ENCODE measurements around the gene TFB2M. TPM values are rescaled to one million over a fixed set of nuclear protein-coding genes. Genes with fewer than 3 reads are reported as not detected.

Gene TFB2M
- total and polyA plus RNA-seq, 2 donors (not counting 1 experiment from before 2014, with no cell fraction given): 8.8 to 11.6 TPM

DNA sequence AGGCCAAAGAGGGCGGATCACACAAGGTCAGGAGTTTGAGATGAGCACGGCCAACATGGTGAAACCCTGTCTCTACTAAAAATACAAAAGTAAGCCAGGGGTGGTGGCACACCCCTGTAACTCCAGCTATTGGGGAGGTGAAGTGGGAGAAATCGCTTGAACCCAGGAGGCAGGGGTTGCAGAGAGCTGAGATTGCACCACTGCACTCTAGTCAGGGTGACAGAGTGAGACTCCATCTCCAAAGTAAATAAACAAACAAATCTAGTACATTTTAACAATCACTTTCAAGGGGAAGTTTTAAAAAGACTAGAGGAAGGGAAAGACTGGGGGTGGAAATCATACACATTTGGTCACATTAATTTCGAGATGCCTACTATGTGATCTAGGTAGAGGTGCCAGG lies 6.8 kb downstream of the TFB2M start:
- H4K20me1 ChIP-seq (ENCODE audit: control insufficient read depth, insufficient read depth, low read length, poor library complexity, severe bottlenecking): peaks cover 21% of the 10 kb centered on the region
- TF ChIP-seq, protein P1, sequence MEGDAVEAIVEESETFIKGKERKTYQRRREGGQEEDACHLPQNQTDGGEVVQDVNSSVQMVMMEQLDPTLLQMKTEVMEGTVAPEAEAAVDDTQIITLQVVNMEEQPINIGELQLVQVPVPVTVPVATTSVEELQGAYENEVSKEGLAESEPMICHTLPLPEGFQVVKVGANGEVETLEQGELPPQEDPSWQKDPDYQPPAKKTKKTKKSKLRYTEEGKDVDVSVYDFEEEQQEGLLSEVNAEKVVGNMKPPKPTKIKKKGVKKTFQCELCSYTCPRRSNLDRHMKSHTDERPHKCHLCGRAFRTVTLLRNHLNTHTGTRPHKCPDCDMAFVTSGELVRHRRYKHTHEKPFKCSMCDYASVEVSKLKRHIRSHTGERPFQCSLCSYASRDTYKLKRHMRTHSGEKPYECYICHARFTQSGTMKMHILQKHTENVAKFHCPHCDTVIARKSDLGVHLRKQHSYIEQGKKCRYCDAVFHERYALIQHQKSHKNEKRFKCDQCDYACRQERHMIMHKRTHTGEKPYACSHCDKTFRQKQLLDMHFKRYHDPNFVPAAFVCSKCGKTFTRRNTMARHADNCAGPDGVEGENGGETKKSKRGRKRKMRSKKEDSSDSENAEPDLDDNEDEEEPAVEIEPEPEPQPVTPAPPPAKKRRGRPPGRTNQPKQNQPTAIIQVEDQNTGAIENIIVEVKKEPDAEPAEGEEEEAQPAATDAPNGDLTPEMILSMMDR (IDR thresholded peaks at IDR 0.05): no peak
- no peak for TF ChIP-seq EZH2 (IDR thresholded peaks at IDR 0.05; ENCODE audit: borderline replicate concordance, insufficient read depth, low read depth, low read length, poor library complexity, severe bottlenecking)
- H3K27ac ChIP-seq (ENCODE audit: low read length in 2 of 2): no peak overlapping the region
- ChIA-PET CTCF (no interaction called here), POLR2A (no interaction called here)
- H3K9me3 ChIP-seq (ENCODE audit: control extremely low read depth in 1 of 3, control insufficient read depth in 2 of 3, insufficient read depth in 1 of 3, low read length in 2 of 3): no peaks in the 10 kb centered on the region
- no peak overlapping the region for H2AFZ ChIP-seq (ENCODE audit: insufficient read depth, low read depth, low read length, poor library complexity, severe bottlenecking)
- peaks cover 73% of the 10 kb centered on the region for H3K79me2 ChIP-seq (ENCODE audit: control insufficient read depth, insufficient read depth, low read length)
- H3K4me3 ChIP-seq (ENCODE audit: control extremely low read depth in 1 of 5, extremely low read depth in 1 of 5, insufficient read depth in 1 of 5, low read depth in 2 of 5, low read length in 4 of 5): no peak overlapping the region
- no peak overlapping the region for H3K9ac ChIP-seq (ENCODE audit: low read length)
- no peak overlapping the region for H3K27ac Mint-ChIP-seq
- H3K4me1 ChIP-seq (ENCODE audit: control insufficient read depth in 2 of 2, insufficient read depth in 2 of 2, low read length in 2 of 2): peaks cover 2% of the 10 kb centered on the region in 2 donors
- DNase-seq (no peak), ATAC-seq (ENCODE audit: low read depth) (no peak)
- WGBS (ENCODE audit: insufficient coverage): 100% methylated on average over 2 of the region's 4 CpGs
- no peak overlapping the region for H3K4me3 Mint-ChIP-seq
- intact Hi-C loops (cut with micrococcal nuclease): no loop called here
- no peak overlapping the region for H3K4me2 ChIP-seq (replicated peaks; ENCODE audit: low read depth, low read length, poor library complexity, severe bottlenecking)
- H3K9me3 Mint-ChIP-seq (ENCODE audit: insufficient read depth): no peaks in the 10 kb centered on the region
- H3K27me3 Mint-ChIP-seq: no peaks in the 10 kb centered on the region
- H3K4me1 Mint-ChIP-seq: peaks cover 11% of the 10 kb centered on the region
- peaks cover 12 to 41% of the 10 kb centered on the region in 2 experiments for H3K36me3 ChIP-seq (replicated peaks in 1 of 2; ENCODE audit: control extremely low read depth in 1 of 2, control insufficient read depth in 1 of 2, extremely low read depth in 1 of 2, insufficient read depth in 2 of 2, low read length in 1 of 2)
- H3K27me3 ChIP-seq (replicated peaks in 1 of 4; ENCODE audit: control extremely low read depth in 1 of 4, control insufficient read depth in 3 of 4, insufficient read depth in 4 of 4, low read length in 3 of 4): no peaks in the 10 kb centered on the region

DNA sequence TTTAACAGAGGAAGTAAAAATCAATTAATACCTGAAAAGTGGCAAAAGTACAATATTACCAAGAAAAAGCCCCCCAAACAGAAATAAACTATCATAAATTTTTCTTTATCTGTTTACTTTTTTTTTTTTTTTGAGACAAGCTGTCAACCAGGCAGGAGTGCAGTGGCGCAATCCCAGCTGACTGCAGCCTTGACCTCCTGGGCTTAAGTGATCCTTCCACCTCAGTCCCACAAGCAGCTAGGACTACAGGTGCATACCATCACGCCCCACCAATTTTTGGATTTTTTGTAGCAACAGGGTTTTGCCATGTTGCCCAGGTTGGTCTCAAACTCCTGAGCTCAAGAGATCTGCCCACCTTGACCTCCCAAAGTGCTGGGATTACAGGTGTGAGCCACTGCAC lies 8.0 kb downstream of the TFB2M start:
- Histone ChIP-seq H3K9me3 (ENCODE audit: control extremely low read depth in 1 of 3, control insufficient read depth in 2 of 3, insufficient read depth in 1 of 3, low read length in 2 of 3) (no peaks in the 10 kb centered on the region), H2AFZ (ENCODE audit: insufficient read depth, low read depth, low read length, poor library complexity, severe bottlenecking) (no peak overlapping the region), H3K4me3 (ENCODE audit: control extremely low read depth in 1 of 5, extremely low read depth in 1 of 5, insufficient read depth in 1 of 5, low read depth in 2 of 5, low read length in 4 of 5) (no peak overlapping the region), H3K79me2 (ENCODE audit: control insufficient read depth, insufficient read depth, low read length) (peaks cover 73% of the 10 kb centered on the region), H3K36me3 (replicated peaks in 1 of 2; ENCODE audit: control extremely low read depth in 1 of 2, control insufficient read depth in 1 of 2, extremely low read depth in 1 of 2, insufficient read depth in 2 of 2, low read length in 1 of 2) (peaks cover 10 to 52% of the 10 kb centered on the region in 2 experiments), H3K4me1 (ENCODE audit: control insufficient read depth in 2 of 2, insufficient read depth in 2 of 2, low read length in 2 of 2) (no peaks in the 10 kb centered on the region), H4K20me1 (ENCODE audit: control insufficient read depth, insufficient read depth, low read length, poor library complexity, severe bottlenecking) (peaks cover 21% of the 10 kb centered on the region), H3K4me2 (replicated peaks; ENCODE audit: low read depth, low read length, poor library complexity, severe bottlenecking) (no peak overlapping the region), H3K27ac (ENCODE audit: low read length in 2 of 2) (no peak overlapping the region), H3K27me3 (replicated peaks in 1 of 4; ENCODE audit: control extremely low read depth in 1 of 4, control insufficient read depth in 3 of 4, insufficient read depth in 4 of 4, low read length in 3 of 4) (no peaks in the 10 kb centered on the region), H3K9ac (ENCODE audit: low read length) (no peak overlapping the region)
- Mint-ChIP-seq H3K4me1 (peaks cover 5% of the 10 kb centered on the region), H3K27ac (no peak overlapping the region), H3K4me3 (no peak overlapping the region), H3K9me3 (ENCODE audit: insufficient read depth) (no peaks in the 10 kb centered on the region), H3K27me3 (no peaks in the 10 kb centered on the region)
- 100% methylated on average over 2 of the region's 2 CpGs for WGBS (ENCODE audit: insufficient coverage)
- intact Hi-C loops (cut with micrococcal nuclease): no loop called here
- ChIA-PET CTCF (interaction anchor here (1.0 kb wide), 1 partner anchor 23 kb away, joined by 5 read pairs; no protein-coding TSS in a partner anchor), POLR2A (no interaction called here)
- DNase-seq: no peak
- ATAC-seq (ENCODE audit: low read depth): no peak
- TF ChIP-seq, protein P1 (IDR thresholded peaks at IDR 0.05): no peak
- no peak for TF ChIP-seq EZH2 (IDR thresholded peaks at IDR 0.05; ENCODE audit: borderline replicate concordance, insufficient read depth, low read depth, low read length, poor library complexity, severe bottlenecking)

Data from B cell (primary cell).